OCI-LY1 (cell line): Measurements from ENCODE around the gene TXNDC16.

Source experiments
- H2AFZ ChIP-seq: fragments of 200-600 bp; sonication (generic), shearing (Covaris generic); 2 replicates; pipeline ENCODE4 v1.6.0; 2014; ENCODE audit warnings: antibody characterized with exemption, mild to moderate bottlenecking, low read length
- H3F3A ChIP-seq: fragments of 200-600 bp; sonication (generic), shearing (Covaris generic); 2 replicates; pipeline ENCODE4 v1.6.0; 2014; ENCODE audit warnings: mild to moderate bottlenecking, antibody characterized with exemption, low read length, moderate library complexity; ENCODE audit not compliant: insufficient read depth
- H3K27ac ChIP-seq: fragments of 200-600 bp; sonication (generic); 2 replicates; pipeline ENCODE4 v1.5.1; 2014; ENCODE audit warnings: low read length, mixed run types, mild to moderate bottlenecking, low read depth; ENCODE audit not compliant: poor library complexity, severe bottlenecking
- H3K27me3 ChIP-seq: fragments of 200-600 bp; sonication (generic); 2 replicates; pipeline ENCODE4 v1.6.0; 2014; ENCODE audit warnings: antibody characterized with exemption, mild to moderate bottlenecking, low read length, moderate library complexity; ENCODE audit not compliant: insufficient read depth
- H3K36me3 ChIP-seq: fragments of 200-600 bp; sonication (generic); 2 replicates; pipeline ENCODE4 v1.6.1; 2014; ENCODE audit warnings: mild to moderate bottlenecking, antibody characterized with exemption, low read length, moderate library complexity, mixed read lengths; ENCODE audit not compliant: insufficient read depth
- H3K4me1 ChIP-seq: fragments of 200-600 bp; sonication (generic); 2 replicates; pipeline ENCODE4 v1.5.1; 2014; ENCODE audit warnings: mild to moderate bottlenecking, low read length, moderate library complexity; ENCODE audit not compliant: insufficient read depth, severe bottlenecking
- H3K4me2 ChIP-seq: fragments of 200-600 bp; sonication (generic), shearing (Covaris generic); 2 replicates; pipeline ENCODE4 v1.6.1; 2014; ENCODE audit warnings: low read length
- H3K4me3 ChIP-seq: fragments of 200-600 bp; sonication (generic); 2 replicates; pipeline ENCODE4 v1.5.1; 2014; ENCODE audit warnings: low read length, low read depth, mild to moderate bottlenecking, mixed read lengths; ENCODE audit not compliant: poor library complexity, severe bottlenecking
- H3K79me2 ChIP-seq: fragments of 200-600 bp; shearing (Covaris generic); 2 replicates; pipeline ENCODE4 v1.6.1; 2016; ENCODE audit warnings: mixed run types, low read length, mixed read lengths; ENCODE audit not compliant: insufficient read depth
- H3K9ac ChIP-seq: fragments of 200-600 bp; sonication (generic), shearing (Covaris generic); 2 replicates; pipeline ENCODE4 v1.6.1; 2014; ENCODE audit warnings: mild to moderate bottlenecking, low read length, mixed read lengths
- H3K9me2 ChIP-seq: fragments of 200-600 bp; sonication (generic), shearing (Covaris generic); 2 replicates; pipeline ENCODE4 v1.6.1; 2014; ENCODE audit warnings: low read depth, mild to moderate bottlenecking, low read length, mixed read lengths
- H3K9me3 ChIP-seq: fragments of 200-600 bp; shearing (Covaris generic); 2 replicates; pipeline ENCODE4 v1.6.1; 2014; ENCODE audit warnings: low read length, mixed read lengths
- H4K20me1 ChIP-seq: fragments of 200-600 bp; sonication (generic), shearing (Covaris generic); 2 replicates; pipeline ENCODE4 v1.6.0; 2016; ENCODE audit warnings: mild to moderate bottlenecking, low read length; ENCODE audit not compliant: insufficient read depth
- EZH2 ChIP-seq: fragments of 200-600 bp; sonication (generic), shearing (Covaris generic); IDR thresholded peaks from 2 replicates; pipeline ENCODE4 v1.8.0; 2017; ENCODE audit warnings: borderline replicate concordance, mixed run types, mild to moderate bottlenecking, antibody characterized with exemption, low read length, moderate library complexity, mixed read lengths
- TF ChIP-seq, protein P1 (sequence below): fragments of 200-600 bp; sonication (generic), shearing (Covaris generic); IDR thresholded peaks from 2 replicates; pipeline ENCODE4 v1.5.1; 2017; ENCODE audit warnings: mild to moderate bottlenecking, antibody characterized with exemption, low read length, moderate library complexity, mixed read lengths

Gene TXNDC16, protein sequence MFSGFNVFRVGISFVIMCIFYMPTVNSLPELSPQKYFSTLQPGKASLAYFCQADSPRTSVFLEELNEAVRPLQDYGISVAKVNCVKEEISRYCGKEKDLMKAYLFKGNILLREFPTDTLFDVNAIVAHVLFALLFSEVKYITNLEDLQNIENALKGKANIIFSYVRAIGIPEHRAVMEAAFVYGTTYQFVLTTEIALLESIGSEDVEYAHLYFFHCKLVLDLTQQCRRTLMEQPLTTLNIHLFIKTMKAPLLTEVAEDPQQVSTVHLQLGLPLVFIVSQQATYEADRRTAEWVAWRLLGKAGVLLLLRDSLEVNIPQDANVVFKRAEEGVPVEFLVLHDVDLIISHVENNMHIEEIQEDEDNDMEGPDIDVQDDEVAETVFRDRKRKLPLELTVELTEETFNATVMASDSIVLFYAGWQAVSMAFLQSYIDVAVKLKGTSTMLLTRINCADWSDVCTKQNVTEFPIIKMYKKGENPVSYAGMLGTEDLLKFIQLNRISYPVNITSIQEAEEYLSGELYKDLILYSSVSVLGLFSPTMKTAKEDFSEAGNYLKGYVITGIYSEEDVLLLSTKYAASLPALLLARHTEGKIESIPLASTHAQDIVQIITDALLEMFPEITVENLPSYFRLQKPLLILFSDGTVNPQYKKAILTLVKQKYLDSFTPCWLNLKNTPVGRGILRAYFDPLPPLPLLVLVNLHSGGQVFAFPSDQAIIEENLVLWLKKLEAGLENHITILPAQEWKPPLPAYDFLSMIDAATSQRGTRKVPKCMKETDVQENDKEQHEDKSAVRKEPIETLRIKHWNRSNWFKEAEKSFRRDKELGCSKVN

DNA sequence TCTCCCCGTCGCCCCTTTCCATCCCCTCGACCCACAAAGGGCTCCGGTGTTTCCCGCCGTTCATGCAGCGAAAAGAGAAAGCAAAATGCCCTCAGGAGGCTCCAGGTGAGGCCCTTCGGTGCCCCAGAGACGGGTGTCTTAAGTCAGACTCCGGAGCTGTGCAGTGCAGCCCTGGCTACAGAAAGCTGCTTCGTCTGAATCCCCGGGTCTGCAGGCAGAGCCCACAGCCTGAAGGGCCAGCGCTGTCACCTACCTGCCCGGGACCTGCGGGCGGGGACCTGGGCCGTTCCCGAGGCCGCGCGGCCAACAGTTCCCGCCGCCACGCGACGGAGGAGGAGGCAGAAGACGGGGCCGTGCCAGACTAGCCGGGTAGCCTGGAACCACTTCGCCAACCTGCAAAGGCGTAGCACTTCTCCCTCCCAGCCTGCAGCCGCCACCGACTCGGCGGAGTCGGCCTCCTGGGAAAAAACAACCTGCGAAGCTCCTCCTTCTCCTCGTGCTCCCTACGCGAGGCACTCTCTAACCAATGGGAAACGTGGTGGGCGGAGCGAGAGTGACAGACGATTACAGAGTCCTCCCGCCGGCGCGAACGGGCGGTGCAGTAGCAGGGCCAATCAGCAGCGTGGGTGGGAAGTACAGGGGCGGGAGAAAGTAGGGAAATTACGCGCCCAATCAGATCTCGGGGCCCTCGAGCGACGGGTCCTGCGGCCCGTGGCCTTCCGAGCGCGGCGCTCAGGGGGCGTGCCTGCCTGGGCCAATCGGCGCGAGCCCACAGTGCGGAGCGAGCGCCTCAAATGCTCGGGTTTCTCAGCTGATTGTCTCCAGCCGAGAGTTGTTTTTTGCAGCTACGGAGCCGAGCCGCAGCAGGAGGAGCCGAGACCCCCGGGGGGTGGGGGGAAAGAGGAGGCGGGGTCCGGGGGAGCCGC, at the start of gene TXNDC16, which contains the start of gene GPR137C:
Gene TXNDC16, minus strand, starts transcription at position 443 of the 926 bp plus-strand sequence. CDS start 8,948 bp downstream, outside the sequence.
Gene GPR137C, plus strand, starts transcription at position 774 of the 926 bp plus-strand sequence. CDS start 312 bp downstream, outside the sequence.
- H2AFZ ChIP-seq = peak within 1 kb of the TSS; percentile 10; the same call in 1 of the 2 replicates
- no peaks in the 10 kb centered on the region for H3K9me2 ChIP-seq
- H3K9ac ChIP-seq = peak within 1 kb of the TSS; percentile 97
- H3K79me2 ChIP-seq = peaks cover 31% of the 10 kb centered on the region
- peak within 1 kb of the TSS; percentile 92 for H3K4me2 ChIP-seq
- TF ChIP-seq, protein P1, sequence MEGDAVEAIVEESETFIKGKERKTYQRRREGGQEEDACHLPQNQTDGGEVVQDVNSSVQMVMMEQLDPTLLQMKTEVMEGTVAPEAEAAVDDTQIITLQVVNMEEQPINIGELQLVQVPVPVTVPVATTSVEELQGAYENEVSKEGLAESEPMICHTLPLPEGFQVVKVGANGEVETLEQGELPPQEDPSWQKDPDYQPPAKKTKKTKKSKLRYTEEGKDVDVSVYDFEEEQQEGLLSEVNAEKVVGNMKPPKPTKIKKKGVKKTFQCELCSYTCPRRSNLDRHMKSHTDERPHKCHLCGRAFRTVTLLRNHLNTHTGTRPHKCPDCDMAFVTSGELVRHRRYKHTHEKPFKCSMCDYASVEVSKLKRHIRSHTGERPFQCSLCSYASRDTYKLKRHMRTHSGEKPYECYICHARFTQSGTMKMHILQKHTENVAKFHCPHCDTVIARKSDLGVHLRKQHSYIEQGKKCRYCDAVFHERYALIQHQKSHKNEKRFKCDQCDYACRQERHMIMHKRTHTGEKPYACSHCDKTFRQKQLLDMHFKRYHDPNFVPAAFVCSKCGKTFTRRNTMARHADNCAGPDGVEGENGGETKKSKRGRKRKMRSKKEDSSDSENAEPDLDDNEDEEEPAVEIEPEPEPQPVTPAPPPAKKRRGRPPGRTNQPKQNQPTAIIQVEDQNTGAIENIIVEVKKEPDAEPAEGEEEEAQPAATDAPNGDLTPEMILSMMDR = no peak
- no peak for TF ChIP-seq EZH2
- peaks cover 48% of the 10 kb centered on the region for H3K4me1 ChIP-seq
- peak within 1 kb of the TSS; percentile 81 for H3K27ac ChIP-seq
- H3K4me3 ChIP-seq = peak within 1 kb of the TSS; percentile 98
- H4K20me1 ChIP-seq = no peaks in the 10 kb centered on the region
- H3F3A ChIP-seq = no peaks in the 10 kb centered on the region
- H3K27me3 ChIP-seq = no peaks in the 10 kb centered on the region
- H3K36me3 ChIP-seq = peaks cover 16% of the 10 kb centered on the region
- no peaks in the 10 kb centered on the region for H3K9me3 ChIP-seq

DNA sequence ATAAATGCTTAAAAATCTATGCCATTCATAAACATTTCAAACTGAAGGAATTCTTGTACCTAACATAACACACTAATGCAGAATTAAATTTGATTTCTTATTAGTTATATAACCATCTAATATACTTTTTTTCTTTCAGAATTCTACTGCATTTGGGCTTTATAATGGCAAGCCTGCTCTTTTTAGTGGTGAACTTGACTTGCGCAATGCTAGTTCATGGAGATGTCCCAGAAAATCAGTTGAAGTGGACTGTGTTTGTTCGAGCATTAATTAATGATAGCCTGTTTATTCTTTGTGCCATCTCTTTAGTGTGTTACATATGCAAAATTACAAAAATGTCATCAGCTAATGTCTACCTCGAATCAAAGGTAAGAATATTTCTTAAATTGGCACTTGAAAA, 47.7 kb upstream of the TXNDC16 start:
- no peak overlapping the region for H3K4me3 ChIP-seq
- H3F3A ChIP-seq = no peaks in the 10 kb centered on the region
- H3K27me3 ChIP-seq = no peaks in the 10 kb centered on the region
- H3K9ac ChIP-seq = no peak overlapping the region
- no peak overlapping the region for H3K4me2 ChIP-seq
- H3K79me2 ChIP-seq = no peaks in the 10 kb centered on the region
- H2AFZ ChIP-seq = no peak overlapping the region
- no peaks in the 10 kb centered on the region for H3K9me3 ChIP-seq
- no peaks in the 10 kb centered on the region for H3K36me3 ChIP-seq
- H3K27ac ChIP-seq = no peak overlapping the region
- H3K4me1 ChIP-seq = peaks cover 4% of the 10 kb centered on the region
- H4K20me1 ChIP-seq = no peaks in the 10 kb centered on the region
- TF ChIP-seq, protein P1 = no peak
- TF ChIP-seq EZH2 = no peak
- H3K9me2 ChIP-seq = no peaks in the 10 kb centered on the region

DNA sequence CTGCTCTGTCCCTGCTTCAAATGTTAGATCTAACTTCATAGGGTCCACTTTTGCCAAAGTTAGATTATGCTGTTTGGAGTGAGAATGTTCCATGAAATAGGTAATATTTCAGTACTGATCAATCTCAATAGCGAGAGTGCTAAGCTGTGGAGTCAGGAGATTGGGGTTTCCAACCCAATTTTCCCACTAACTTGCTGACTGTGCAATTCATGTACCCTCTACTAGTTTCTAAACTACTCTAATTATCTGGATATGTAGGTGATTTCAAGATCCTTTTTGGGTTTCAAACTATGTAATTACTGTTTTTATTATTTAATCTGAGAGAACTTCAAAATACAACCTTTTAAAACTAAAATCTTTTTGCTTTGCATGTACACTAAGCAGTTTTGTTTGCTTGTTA, 46.3 kb upstream of the TXNDC16 start:
- H3K36me3 ChIP-seq = no peaks in the 10 kb centered on the region
- H3K9ac ChIP-seq = no peak overlapping the region
- no peaks in the 10 kb centered on the region for H3K79me2 ChIP-seq
- no peak overlapping the region for H3K4me3 ChIP-seq
- no peak overlapping the region for H3K4me2 ChIP-seq
- H2AFZ ChIP-seq = no peak overlapping the region
- H3K27me3 ChIP-seq = no peaks in the 10 kb centered on the region
- TF ChIP-seq, protein P1 = no peak
- no peak for TF ChIP-seq EZH2
- no peaks in the 10 kb centered on the region for H3F3A ChIP-seq
- H4K20me1 ChIP-seq = no peaks in the 10 kb centered on the region
- peaks cover 4% of the 10 kb centered on the region for H3K4me1 ChIP-seq
- H3K27ac ChIP-seq = no peak overlapping the region
- no peaks in the 10 kb centered on the region for H3K9me3 ChIP-seq
- H3K9me2 ChIP-seq = no peaks in the 10 kb centered on the region
